ENCODE data around the gene TACO1.

The TACO1 gene

DNA sequence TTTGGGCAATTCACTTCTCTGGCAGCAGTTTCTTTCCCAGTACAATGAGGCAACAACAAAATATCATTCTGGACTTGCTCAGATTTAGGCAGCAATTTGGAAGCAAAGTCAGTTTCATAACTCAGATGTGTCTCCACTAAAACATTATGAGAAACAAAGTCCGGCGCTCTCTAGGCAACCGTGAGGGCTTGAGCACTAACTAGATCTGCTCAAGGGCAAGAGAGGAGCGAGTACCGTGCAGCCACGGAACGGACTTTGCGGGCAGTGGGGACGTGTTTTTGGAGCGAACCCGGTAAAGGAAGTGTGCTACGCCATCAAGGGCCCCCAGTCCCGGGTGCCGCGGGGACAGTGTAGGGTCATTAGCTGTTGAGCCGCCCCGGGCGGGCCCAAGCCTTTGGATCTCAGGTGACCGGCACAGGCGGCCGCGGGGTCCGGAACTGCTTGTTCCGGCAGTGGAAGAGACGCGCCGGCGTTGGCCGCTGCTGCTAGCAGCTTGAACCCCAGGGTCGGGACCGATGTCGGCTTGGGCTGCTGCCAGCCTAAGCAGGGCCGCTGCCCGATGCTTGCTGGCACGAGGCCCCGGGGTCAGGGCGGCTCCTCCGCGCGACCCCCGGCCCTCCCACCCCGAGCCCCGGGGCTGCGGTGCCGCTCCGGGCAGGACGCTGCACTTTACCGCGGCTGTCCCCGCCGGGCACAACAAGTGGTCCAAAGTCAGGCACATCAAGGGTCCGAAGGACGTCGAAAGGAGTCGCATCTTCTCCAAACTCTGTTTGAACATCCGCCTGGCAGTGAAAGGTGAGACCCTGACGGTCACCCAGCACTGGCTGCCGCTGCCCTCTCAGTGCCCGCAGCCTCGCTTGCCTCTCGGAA is at the start of gene TACO1:
Gene TACO1 (plus strand): TSS at position 327 of the 870 bp plus-strand sequence. CDS start 189 bp downstream, at position 516.
- DNase-seq (ENCODE audit: low read depth), result peak; percentile 81
- peak within 1 kb of the TSS; percentile 88 for H3K4me3 ChIP-seq (ENCODE audit: low read length)
- TF ChIP-seq, protein P1, sequence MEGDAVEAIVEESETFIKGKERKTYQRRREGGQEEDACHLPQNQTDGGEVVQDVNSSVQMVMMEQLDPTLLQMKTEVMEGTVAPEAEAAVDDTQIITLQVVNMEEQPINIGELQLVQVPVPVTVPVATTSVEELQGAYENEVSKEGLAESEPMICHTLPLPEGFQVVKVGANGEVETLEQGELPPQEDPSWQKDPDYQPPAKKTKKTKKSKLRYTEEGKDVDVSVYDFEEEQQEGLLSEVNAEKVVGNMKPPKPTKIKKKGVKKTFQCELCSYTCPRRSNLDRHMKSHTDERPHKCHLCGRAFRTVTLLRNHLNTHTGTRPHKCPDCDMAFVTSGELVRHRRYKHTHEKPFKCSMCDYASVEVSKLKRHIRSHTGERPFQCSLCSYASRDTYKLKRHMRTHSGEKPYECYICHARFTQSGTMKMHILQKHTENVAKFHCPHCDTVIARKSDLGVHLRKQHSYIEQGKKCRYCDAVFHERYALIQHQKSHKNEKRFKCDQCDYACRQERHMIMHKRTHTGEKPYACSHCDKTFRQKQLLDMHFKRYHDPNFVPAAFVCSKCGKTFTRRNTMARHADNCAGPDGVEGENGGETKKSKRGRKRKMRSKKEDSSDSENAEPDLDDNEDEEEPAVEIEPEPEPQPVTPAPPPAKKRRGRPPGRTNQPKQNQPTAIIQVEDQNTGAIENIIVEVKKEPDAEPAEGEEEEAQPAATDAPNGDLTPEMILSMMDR (IDR thresholded peaks at IDR 0.05; ENCODE audit: insufficient read depth, low read depth, low read length, missing control alignments), result no peak

DNA sequence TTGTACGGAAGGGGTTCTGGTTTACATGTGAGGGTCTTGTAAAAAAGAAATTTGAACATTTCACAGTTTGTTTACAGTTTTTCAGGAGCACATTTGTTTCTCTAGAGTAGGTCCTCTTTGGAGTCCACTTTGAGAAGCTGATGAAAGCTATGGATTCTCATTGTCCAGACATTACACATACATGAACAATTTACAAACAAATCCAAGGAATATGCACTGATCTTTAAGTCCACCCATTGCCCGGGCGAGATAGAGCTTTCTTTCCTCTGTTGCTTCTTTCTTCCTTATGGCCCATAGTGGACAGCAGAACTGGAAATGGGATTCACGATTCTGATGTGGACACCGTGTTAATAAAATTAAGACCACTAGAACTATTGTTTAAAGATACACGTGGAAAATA is 48.5 kb upstream of the TACO1 start:
- TF ChIP-seq, protein P1 (IDR thresholded peaks at IDR 0.05; ENCODE audit: insufficient read depth, low read depth, low read length, missing control alignments), result no peak
- peak overlapping the region; percentile 97 for H3K4me3 ChIP-seq (ENCODE audit: low read length)
- DNase-seq (ENCODE audit: low read depth), result no peak

- TF ChIP-seq, protein P1 (IDR thresholded peaks at IDR 0.05; ENCODE audit: insufficient read depth, low read depth, low read length, missing control alignments), result no peak
- DNase-seq (ENCODE audit: low read depth), result no peak
- H3K4me3 ChIP-seq (ENCODE audit: low read length), result no peak overlapping the region
These were observed 45.1 kb upstream of the TACO1 start for GRCh38 chr17:63555500-63556156.

DNA sequence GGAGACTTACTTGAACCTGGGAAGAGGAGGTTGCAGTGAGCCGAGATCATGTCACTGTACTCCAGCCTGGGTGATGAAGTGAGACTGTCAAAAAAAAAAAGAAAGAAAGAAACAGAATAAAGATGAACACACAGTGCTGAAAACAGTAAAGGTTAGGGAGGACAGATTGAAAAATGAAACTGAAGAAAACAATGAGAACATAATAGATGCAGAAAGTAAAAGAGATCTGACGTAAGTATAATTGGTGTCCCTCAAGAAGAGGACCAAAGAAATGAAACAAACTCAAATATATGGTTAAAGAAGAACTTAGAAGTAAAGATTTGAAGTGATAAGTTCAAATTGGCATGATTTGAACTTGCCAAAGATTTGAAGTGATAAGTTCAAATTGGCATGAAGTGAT is 43.3 kb upstream of the TACO1 start:
- TF ChIP-seq, protein P1 (IDR thresholded peaks at IDR 0.05; ENCODE audit: insufficient read depth, low read depth, low read length, missing control alignments), result no peak
- no peak for DNase-seq (ENCODE audit: low read depth)
- no peak overlapping the region for H3K4me3 ChIP-seq (ENCODE audit: low read length)

- H3K4me3 ChIP-seq (ENCODE audit: low read length), result no peak overlapping the region
- DNase-seq (ENCODE audit: low read depth), result no peak
- TF ChIP-seq, protein P1 (IDR thresholded peaks at IDR 0.05; ENCODE audit: insufficient read depth, low read depth, low read length, missing control alignments), result no peak
These were observed 42.3 kb upstream of the TACO1 start for GRCh38 chr17:63558441-63558840.

GRCh38 chr17:63561819-63562218 is 38.9 kb upstream of the TACO1 start:
- TF ChIP-seq, protein P1 (IDR thresholded peaks at IDR 0.05; ENCODE audit: insufficient read depth, low read depth, low read length, missing control alignments), result no peak
- DNase-seq (ENCODE audit: low read depth), result no peak
- H3K4me3 ChIP-seq (ENCODE audit: low read length), result no peak overlapping the region
